Astrocyte (in vitro differentiated cells and primary cell): ENCODE measurements around the gene LRRC18.

Experiments
- CTCF ChIP-seq: IDR thresholded peaks from 2 replicates; pipeline ENCODE4 v1.5.1; 2011; ENCODE audit warnings: low read depth, mild to moderate bottlenecking, inconsistent platforms, low read length, moderate library complexity; ENCODE audit not compliant: insufficient read depth
- EZH2 ChIP-seq: IDR thresholded peaks from 2 replicates; pipeline ENCODE4 v1.6.1; 2012; ENCODE audit warnings: mild to moderate bottlenecking, low read length, inconsistent platforms; ENCODE audit not compliant: insufficient read depth

DNA sequence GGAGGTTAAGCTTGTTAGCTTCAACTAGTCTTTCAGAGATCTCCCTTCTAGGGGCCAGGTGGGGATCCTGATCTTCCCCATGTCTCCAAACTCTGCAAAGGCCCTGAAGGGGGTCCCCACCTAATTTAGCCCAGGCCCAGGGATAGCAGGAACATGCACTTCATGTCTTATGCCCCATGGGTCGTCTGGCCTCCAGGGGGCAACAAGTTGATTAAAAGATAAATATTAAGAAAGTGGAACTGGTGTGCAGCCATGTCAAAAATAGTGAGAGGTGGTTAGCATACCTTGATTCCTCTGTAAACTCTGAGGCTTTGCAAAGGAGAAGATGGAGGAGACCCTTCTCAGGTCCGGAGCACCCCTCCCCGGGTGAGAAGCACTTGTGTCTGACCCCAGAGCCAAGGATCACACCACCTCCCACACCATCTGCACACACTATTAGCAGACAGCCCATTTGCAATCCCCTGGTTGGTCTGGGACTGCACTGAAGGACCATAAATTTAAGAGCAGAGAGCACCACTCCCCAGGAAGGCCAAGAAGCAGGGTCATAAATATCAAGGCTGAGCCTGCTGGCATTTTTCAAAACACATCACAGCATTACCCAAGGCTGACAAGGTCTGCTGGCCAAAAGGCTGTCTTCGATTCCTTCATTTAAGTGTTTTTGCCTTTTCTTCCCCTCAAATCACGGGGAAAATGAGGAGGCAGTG is 44.2 kb upstream of the LRRC18 start:
- no peak for TF ChIP-seq CTCF
- TF ChIP-seq EZH2, result no peak
